ENCODE results near the gene LLGL2.

GRCh38 chr17:75610103-75610984 is 84.8 kb downstream of the LLGL2 start:
- TF ChIP-seq EZH2 (IDR thresholded peaks at IDR 0.05; ENCODE audit: low read depth) (no peak), CTCF (conservative IDR thresholded peaks at IDR 0.05) (no peak)

All from PC-9 (cell line).